Activated effector memory CD4-positive, alpha-beta T cell treated with Interleukin-2 at 50 U/mL for 16 hours (primary cell): ENCODE data around the gene TMEM52B.
"Not testable (repeated sequence)": the region's sequence is repeated elsewhere in the genome, so short reads cannot be mapped to it uniquely, and the experiment has no call there.

Source experiments
- DNase-seq: peaks from one replicate; pipeline ENCODE4 v3.0.0-alpha.2; 2020

TMEM52B gene

DNA sequence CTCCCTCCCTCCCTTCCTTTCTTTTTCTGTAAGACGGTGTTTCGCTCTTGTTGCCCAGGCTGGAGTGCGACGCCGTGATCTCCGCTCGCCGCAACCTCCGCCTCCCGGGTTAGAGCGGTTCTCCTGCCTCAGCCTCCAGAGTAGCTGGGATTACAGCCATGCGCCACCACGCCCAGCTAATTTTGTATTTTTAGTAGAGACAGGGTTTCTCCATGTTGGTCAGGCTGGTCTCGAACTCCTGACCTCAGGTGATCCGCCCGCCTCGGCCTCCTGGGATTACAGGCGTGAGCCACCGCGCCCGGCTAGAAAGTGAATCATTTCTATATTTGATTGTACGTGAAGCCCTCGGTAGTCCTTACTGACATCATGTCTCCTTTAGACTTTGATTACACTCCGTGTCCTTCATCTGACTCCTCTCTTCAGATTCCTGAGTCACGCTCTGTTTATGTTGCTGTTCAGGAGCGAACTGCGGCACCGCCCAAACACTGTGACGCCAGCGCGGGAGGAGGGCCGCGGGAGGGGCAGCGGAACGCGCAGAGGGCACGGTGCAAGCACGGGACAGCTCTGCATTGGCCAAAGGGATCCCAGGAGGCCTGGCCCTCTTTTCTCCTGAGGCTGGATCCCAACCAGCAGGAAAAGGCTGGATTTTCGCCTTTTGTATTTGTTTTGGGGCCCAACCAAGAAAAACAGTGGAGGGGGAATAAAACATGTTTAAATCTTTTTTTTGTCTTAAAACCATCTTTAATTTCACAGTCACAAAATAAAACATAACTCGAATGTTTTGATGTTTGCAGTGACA, 33.3 kb downstream of the TMEM52B start:
- DNase-seq: peak; percentile 79

DNA sequence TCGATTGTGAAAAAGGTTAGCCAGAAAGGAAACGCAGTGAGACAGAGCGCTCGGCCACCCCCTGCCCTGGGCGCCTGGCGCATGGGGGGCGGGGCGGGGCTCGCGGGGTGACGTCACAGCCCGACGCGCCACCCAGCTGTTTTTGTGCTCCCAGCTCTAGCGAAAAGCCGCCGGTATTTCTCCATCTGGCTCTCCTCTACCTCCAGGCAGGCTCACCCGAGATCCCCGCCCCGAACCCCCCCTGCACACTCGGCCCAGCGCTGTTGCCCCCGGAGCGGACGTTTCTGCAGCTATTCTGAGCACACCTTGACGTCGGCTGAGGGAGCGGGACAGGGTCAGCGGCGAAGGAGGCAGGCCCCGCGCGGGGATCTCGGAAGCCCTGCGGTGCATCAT, 33.9 kb downstream of the TMEM52B start, which contains the start of gene GABARAPL1:
GABARAPL1 (plus strand) TSS at position 139 of the 393 bp plus-strand sequence; CDS start at position 392, 253 bp downstream.
- peak; percentile 74 for DNase-seq

DNA sequence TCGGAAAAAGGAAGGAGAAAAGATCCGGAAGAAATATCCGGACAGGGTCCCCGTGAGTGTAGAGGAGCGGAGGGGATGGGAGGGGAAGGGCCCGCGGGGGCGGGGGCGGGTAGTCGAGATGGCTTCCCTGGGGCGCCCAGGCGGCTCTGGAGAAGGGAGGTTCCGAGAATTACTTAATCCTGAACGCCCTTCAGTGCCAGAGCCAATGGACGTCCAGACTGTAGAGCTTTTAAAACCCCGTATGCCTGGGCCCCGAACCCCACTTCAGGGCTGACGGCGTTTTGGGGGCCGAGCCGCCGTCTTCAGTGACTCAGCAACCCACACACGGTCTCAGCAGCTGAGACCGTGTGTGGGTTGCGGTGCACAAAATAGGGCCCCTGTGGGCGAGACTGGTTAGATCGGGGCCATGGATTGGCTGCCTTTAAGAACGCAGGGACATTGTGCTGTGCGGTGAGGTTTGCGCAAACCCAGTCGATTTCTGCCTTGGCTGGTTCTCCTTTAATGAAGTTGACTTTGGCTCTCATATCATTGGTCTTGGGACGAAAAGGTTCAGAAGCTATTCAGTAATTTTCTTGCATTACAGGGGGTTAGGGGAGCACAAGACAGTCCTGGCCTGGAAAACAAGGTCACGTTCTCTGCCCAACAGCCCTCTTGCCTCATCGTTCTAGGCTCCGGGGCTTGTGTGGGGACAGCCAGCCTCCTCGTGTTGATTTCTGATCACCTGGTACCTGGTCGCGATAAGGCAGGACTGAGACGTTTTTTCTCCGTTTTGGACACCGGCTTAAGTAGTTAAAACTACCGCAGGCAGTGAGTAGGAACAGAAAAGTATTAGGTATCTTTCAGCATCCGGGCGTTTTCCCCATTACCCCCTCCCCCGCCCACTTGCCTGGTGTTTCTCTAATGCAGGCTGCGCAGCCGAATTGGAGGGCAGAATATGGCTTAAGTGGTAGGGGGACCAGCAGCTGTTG, 34.6 kb downstream of the TMEM52B start:
- peak; percentile 64 for DNase-seq

DNA sequence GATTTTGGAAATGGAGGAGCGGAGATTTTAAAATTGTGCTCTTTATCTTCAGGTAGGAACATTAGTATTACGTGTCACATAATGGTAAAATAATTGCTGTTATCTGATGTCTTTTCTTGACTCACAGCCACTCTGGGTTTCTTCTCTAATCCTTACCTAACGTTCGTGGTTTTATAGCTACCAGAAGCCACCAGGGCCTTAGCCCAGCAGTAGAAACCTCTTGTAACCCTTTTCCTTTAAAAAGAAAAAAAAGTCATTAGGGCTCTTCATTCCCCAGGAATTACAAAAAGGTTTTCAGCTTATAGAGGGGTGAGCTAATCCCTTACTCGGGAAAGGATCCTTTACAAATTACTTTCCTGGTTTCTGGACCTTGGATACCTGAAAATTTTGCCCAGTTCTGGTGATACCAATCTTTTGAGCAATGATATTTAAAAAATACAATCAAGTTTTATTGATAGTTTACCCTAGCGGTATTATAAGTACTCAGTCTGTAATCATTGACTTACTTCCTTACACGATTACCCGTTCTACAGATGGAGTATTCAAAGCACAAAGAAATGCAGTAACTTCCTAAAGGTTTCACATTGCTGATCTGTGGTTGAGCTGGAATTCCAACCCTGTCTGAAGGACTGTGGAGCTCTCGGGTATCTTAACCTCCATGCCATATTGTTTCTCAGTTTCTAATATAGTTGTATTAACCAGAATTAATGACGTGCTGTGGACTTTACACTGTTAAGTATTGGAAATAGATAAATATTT, 35.5 kb downstream of the TMEM52B start:
- DNase-seq: no peak

DNA sequence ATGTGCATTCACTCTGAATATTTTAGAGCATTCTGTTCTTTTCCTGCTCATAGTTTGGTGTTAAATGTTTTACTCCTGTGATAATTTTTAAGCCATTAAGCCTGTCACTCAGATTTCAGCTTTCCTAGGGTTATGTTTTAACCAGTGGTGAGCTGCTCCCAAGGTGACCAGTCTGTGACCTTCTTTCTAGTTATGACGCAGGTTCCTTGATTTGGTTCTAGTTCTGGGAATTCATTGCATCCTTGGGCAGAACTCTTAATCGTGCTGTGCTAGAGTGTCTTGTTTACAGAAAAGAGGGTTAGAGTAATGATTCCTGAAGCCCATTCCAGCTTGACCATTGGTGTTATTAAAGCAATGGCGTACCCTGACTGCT, 36.0 kb downstream of the TMEM52B start:
- no peak for DNase-seq

DNA sequence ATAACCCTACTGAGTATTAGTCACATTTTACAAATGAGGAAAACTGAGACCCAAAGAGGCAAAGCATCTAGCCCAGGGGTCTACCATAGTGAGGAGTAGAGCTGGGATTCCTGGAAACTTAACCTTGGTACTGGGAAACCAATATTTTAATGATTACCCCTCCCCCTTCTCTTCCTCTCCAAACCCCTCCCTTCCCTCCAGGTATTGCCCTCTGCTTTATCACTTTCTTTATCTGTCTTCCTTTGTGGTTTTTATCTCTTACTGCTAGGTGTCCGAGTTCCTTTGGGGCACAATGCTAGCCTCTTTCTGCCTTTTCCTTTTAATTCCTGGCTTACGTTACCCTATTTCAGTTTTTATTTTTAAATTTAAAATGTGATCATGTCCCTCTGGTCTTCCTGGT, 36.6 kb downstream of the TMEM52B start:
- no peak for DNase-seq

GRCh38 chr12:10215946-10216345, 37.1 kb downstream of the TMEM52B start:
- not testable (repeated sequence) for DNase-seq

DNA sequence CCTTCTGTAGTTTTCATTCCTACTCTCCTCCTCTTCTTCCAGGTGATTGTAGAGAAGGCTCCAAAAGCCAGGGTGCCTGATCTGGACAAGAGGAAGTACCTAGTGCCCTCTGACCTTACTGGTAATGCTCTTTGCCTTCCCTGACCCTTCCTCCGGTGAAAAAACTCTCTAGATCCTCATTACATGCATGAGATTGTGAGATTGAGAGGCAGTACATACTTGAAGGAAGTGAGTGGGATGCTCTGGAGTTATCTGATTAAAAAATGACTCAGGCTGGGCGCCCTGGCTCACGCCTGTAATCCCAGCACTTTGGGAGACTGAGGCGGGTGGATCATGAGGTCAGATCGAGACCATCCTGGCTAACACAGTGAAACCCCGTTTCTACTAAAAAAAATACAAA, 39.2 kb downstream of the TMEM52B start:
- no peak for DNase-seq

DNA sequence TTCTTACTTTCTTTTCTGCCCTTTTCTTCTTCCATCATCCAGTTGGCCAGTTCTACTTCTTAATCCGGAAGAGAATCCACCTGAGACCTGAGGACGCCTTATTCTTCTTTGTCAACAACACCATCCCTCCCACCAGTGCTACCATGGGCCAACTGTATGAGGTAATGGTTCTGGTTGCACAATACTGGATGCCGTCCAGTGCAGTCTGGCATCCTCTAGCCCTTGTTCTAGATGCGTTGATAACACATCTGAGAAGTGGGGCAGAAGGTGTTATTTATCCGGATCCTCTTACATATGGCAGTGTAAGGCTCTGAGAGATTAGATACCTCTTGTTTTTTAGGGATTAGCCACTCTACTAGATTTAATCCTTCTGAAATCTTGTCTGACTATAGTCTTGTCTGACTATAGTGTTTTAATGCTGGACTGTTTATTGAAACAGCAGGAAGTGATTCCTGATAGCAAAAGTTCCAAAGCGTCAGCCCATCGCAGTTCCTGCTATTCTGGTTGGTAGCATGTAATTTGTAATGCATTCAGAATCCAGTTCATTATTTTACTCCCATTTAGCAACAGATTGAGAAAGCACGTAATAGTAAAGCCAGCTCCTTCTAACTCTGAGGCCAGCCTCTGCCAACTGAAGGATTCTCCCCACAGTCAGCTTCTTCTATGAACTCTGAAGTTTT, 41.7 kb downstream of the TMEM52B start:
- DNase-seq: no peak

- DNase-seq: no peak
Observed at GRCh38 chr12:10221846-10222245, 43.0 kb downstream of the TMEM52B start.

DNA sequence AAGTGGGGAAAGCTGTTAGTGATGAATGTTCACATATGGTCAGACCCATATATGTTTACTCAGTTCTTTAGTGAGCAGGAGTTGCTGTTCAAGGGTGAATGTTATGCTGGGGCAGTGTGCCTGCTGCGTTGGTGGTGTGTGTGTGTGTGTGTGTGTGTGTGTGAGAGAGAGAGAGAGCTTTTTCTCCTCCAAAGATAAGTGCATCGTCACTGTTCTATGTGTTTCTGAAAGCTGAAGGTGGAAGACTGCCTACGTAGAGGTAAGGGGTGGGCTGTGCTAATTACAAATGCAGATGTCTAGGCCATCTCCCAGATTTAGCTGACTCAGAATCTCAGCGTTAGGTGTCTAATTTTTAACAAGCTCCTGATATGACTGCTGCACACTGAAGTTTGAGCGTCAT, 44.4 kb downstream of the TMEM52B start:
- DNase-seq: no peak

DNA sequence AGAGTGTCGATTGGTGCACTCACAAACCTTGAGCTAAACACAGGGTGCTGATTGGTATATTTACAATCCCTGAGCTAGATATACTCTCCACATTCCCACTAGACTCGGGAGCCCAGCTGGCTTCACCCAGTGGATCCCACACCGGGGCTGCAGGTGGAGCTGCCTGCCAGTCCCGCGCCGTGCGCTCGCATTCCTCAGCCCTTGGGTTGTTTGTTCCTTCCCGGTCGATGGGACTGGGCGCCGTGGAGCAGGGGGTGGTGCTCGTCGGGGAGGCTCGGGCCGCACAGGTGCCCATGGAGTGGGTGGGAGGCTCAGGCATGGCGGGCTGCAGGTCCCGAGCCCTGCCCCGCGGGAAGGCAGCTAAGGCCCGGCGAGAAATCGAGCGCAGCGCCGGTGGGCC, 46.6 kb downstream of the TMEM52B start:
- not testable (repeated sequence) for DNase-seq

GRCh38 chr12:10226086-10226485, 47.3 kb downstream of the TMEM52B start:
- DNase-seq: no peak

GRCh38 chr12:10226731-10227130, 47.9 kb downstream of the TMEM52B start:
- no peak for DNase-seq

DNA sequence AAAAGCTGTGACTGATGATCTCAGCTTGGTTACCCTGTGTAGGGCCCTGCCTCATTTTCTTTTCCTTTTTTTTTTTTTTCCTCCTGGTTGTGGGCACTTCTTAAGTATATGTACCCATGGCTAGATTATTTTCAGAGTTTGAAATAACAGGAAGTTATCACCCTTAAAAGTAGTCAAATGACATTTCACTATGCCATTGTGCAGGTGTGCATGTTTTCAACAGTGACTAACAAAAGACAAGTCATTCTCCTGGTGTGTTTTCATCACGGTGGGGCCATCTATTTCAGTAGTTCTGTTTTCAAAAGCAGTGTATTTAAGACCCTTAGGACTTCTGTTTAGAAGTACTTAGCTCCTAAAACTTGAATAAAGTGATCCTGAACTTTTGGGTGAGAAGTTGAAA, 48.8 kb downstream of the TMEM52B start:
- DNase-seq: no peak

- DNase-seq: no peak
Observed at GRCh38 chr12:10234562-10234961, 55.7 kb downstream of the TMEM52B start.

GRCh38 chr12:10235761-10236631, 57.2 kb downstream of the TMEM52B start:
- peak; percentile 10 for DNase-seq

DNA sequence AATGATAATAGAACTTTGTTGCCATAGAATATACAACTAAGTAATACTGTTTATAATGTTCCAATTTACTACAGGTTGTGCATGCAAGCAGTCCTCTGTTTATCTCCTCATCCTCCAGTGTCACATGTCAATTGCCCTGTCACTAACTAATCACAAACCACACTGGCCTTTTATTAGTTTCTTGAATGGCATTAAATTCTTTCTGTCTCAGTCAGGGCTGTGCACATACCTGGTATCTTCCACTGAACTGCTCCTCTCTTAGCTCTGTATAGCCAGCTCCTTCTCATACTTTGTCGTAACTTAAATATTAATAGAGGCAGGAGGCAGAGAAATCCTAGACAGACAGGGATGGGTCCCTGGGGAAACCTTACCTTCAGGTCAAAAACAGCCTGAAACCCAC, 57.9 kb downstream of the TMEM52B start:
- no peak for DNase-seq

DNA sequence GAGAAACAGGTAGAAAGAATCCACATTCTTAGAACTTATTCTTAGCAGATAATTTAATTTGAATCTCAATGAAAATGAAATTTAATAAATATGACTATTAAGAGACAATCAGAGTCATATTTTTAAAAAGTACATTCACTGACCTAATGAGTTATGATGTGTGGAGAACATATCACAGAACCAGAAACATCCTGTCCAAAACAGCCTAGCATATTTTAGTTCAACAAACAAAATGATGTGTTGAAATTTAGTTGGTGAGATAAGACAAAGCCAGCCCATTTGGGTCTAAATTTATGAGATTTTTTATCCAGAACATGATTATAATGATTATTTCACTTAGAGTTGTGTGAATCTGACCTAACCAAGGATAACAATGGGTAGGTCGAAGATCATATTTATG, 59.7 kb downstream of the TMEM52B start:
- no peak for DNase-seq

DNA sequence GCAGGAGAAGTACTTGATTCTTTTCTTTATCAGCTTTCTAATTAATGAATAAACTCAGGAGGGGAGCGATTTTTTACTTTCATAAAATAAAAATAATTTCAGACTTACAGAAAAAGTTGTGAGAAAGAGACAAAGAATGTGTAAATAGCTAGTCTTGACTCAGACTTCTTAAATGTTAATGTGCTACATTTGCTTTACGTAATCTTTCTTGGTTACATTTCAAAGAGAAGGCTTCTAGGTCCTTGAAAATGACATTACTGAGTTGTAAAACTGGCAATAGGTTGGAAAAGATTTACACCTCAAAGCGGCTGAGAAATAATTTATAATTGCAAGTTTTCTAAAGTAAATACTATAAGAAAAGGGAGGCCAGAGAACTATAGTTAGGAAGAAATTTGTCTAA, 62.5 kb downstream of the TMEM52B start:
- DNase-seq: no peak
